ENCODE measurements around the gene LRRC8B.
"Not testable (repeated sequence)": the region's sequence is repeated elsewhere in the genome, so short reads cannot be mapped to it uniquely, and the experiment has no call there.

GRCh38 chr1:89629600-89629999 lies 105.0 kb downstream of the LRRC8B start:
- not testable (repeated sequence) for TF ChIP-seq CTCF, POLR2A (IDR thresholded peaks at IDR 0.05)

Measured in testis (tissue), 2 donors.